HEK293 (cell line): ENCODE results near the gene INO80E.

Experiments
- CTCF ChIP-seq: fragments of 450-650 bp; formaldehyde crosslinking; IDR thresholded peaks from 2 replicates; pipeline ENCODE4 v1.5.1; 2016; ENCODE audit warnings: missing biosample characterization, missing genetic modification characterization
- KLF10 ChIP-seq: fragments of 450-650 bp; IDR thresholded peaks from 2 replicates; pipeline ENCODE4 v1.5.1; 2018; ENCODE audit warnings: missing biosample characterization, mild to moderate bottlenecking, missing genetic modification characterization
- MYNN ChIP-seq: fragments of 450-650 bp; formaldehyde crosslinking; IDR thresholded peaks from 2 replicates; pipeline ENCODE4 v1.5.1; 2016; ENCODE audit warnings: missing biosample characterization, missing genetic modification characterization, borderline replicate concordance
- TCF7L2 ChIP-seq: IDR thresholded peaks from 2 replicates; pipeline ENCODE4 v1.6.1; 2011; ENCODE audit warnings: low read depth, mild to moderate bottlenecking, inconsistent platforms, low read length, moderate library complexity, borderline replicate concordance
- ZNF140 ChIP-seq: fragments of 450-650 bp; formaldehyde crosslinking; IDR thresholded peaks from 2 replicates; pipeline ENCODE4 v1.5.1; 2016; ENCODE audit warnings: missing biosample characterization, missing genetic modification characterization
- ZNF169 ChIP-seq: fragments of 450-650 bp; formaldehyde crosslinking; IDR thresholded peaks from 2 replicates; pipeline ENCODE4 v1.5.1; 2016; ENCODE audit warnings: missing biosample characterization, missing genetic modification characterization
- ZNF423 ChIP-seq: fragments of 450-650 bp; formaldehyde crosslinking; IDR thresholded peaks from 2 replicates; pipeline ENCODE4 v1.5.1; 2016; ENCODE audit warnings: missing biosample characterization, missing genetic modification characterization
- ZNF785 ChIP-seq: fragments of 450-650 bp; formaldehyde crosslinking; IDR thresholded peaks from 2 replicates; pipeline ENCODE4 v1.5.1; 2016; ENCODE audit warnings: missing biosample characterization, missing genetic modification characterization

- no peak for TF ChIP-seq KLF10 (tag by site-specific recombination)
- no peak for TF ChIP-seq ZNF785 (tag by site-specific recombination)
- no peak for TF ChIP-seq MYNN (tag by site-specific recombination)
- no peak for TF ChIP-seq ZNF140
- no peak for TF ChIP-seq TCF7L2
- no peak for TF ChIP-seq ZNF423 (tag by site-specific recombination)
- TF ChIP-seq ZNF169 (tag by site-specific recombination) = no peak
- no peak for TF ChIP-seq CTCF (tag by site-specific recombination)
Observed at GRCh38 chr16:30046178-30046577, 50.1 kb downstream of the INO80E start.
